Psoas muscle (tissue), 8 donors: ENCODE measurements around the gene CASZ1. TPM values are rescaled to one million over a fixed set of nuclear protein-coding genes. Genes with fewer than 3 reads are reported as not detected.

Experiments
- ATAC-seq, 4 donors: fragments of 200-7000 bp; cut with Tn5 transposase; one replicate each; pipeline ENCODE4 v1.9.1; 2020; ENCODE audit warnings: moderate library complexity in 3 of 4, mild to moderate bottlenecking in 2 of 4
- DNase-seq, 2 donors: peaks; one replicate each; pipeline ENCODE4 v3.0.0-alpha.2; 2020
- H3K27ac ChIP-seq: fragments of 200-600 bp; one replicate; pipeline ENCODE4 v1.8.0; 2022
- H3K27me3 ChIP-seq, 3 donors: fragments of 200-600 bp in 1 of 3; one replicate each; pipeline versions ENCODE4 v1.6.1 to v1.8.0; 2013 to 2022; ENCODE audit warnings: low read length in 2 of 3, mild to moderate bottlenecking in 2 of 3, moderate library complexity in 1 of 3; ENCODE audit not compliant: insufficient read depth in 3 of 3
- H3K36me3 ChIP-seq, 2 donors: fragments of 200-600 bp in 1 of 2; one replicate each; pipeline versions ENCODE4 v1.6.1 to v1.8.0; 2013 to 2022; ENCODE audit warnings: low read depth in 1 of 2, mild to moderate bottlenecking in 1 of 2, moderate library complexity in 1 of 2; ENCODE audit not compliant: insufficient read depth in 1 of 2
- H3K4me1 ChIP-seq: fragments of 200-600 bp; one replicate; pipeline ENCODE4 v1.8.0; 2022
- H3K4me3 ChIP-seq: fragments of 200-600 bp; one replicate; pipeline ENCODE4 v1.8.0; 2022; ENCODE audit warnings: mild to moderate bottlenecking
- H3K9me3 ChIP-seq: fragments of 200-600 bp; one replicate; pipeline ENCODE4 v1.8.0; 2022
- WGBS, 3 donors: extraction: QIAGEN DNeasy Blood & Tissue Kit; methylation state at CpG; one replicate each; pipeline versions ENCODE4 v1.1.6 to v1.1.7; 2013; 5-methylcytosine and 5-hydroxymethylcytosine counted together
- intact Hi-C, 2 donors: fragments of 100-400 bp; cut with DNase I; formaldehyde crosslinking; loops; one replicate each; pipeline versions ENCODE4 v1.11.0 to v1.14.2; 2022
- polyA plus RNA-seq, 3 donors: library from polyadenylated mRNA; stranded (reverse); fragments of 200-250 nt; gene quantifications; one replicate each; pipeline ENCODE4 v1.2.3, GENCODE V29; 2013
- total RNA-seq, 4 donors: library from RNA; stranded (reverse); fragmentation: NEBNext Ultra II Directional in 2 of 4; extraction: Animal tissue kit (Norgen Biotek cat#: 25700) in 2 of 4; gene quantifications; one replicate each; pipeline versions ENCODE4 v1.2.1 to v1.2.4, GENCODE V29; 2021 to 2023
- TF ChIP-seq, protein P1 (sequence below): fragments of 200-600 bp; IDR thresholded peaks from one replicate; pipeline ENCODE4 v1.8.0; 2022; ENCODE audit warnings: antibody characterized with exemption
- donor health status: healthy with polysubstance abuse.
- donor health status: DM: no; HTN: no; CAD: no; lungs with moderate emphysema.
- donor health status: Bipolar disorder and iron deficiency.
- donor health status: healthy.
- donor health status: DM: yes; HTN: yes; CAD: no.
- donor health status: DM: no; HTN: no; CAD: no.
- donor health status: DM: no; HTN: no; CAD: no.
- donor health status: DM: yes; HTN: yes; CAD: no.

Gene CASZ1
- total and polyA plus RNA-seq, 7 donors, result 2.6 to 83.3 (median 53.1) TPM

DNA sequence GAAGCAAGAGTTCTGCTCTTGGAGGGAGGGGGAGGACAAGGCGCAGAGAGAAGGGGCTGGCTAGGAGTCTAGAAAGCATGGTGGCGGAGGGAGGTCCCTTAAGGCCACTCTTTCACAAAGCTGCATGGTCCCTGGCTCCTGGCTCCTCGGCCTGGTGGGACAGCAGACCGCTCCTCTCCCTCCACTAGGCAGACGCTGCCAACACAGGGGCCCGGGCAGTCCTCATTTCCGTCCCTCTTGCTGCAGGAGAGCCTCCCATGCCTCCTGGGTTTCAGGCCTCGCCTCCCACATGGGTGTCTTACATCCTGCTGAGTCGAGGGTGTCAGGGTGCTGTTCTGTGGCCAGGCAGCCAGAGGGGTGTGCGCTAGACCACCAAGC is 108.0 kb downstream of the CASZ1 start:
- no peaks in the 10 kb centered on the region for H3K9me3 ChIP-seq
- no peaks in the 10 kb centered on the region for H3K27me3 ChIP-seq
- H3K4me1 ChIP-seq, result peaks cover 99% of the 10 kb centered on the region
- 78 to 86% (median 80%) methylated on average over 10 of the region's 10 CpGs for WGBS, 3 donors
- H3K27ac ChIP-seq, result no peak overlapping the region
- intact Hi-C loops, result loop anchor here (10.0 kb wide), 1 partner anchor 176 kb away; no protein-coding TSS in a partner anchor
- ATAC-seq (no peak), DNase-seq (no peak)
- TF ChIP-seq, protein P1, sequence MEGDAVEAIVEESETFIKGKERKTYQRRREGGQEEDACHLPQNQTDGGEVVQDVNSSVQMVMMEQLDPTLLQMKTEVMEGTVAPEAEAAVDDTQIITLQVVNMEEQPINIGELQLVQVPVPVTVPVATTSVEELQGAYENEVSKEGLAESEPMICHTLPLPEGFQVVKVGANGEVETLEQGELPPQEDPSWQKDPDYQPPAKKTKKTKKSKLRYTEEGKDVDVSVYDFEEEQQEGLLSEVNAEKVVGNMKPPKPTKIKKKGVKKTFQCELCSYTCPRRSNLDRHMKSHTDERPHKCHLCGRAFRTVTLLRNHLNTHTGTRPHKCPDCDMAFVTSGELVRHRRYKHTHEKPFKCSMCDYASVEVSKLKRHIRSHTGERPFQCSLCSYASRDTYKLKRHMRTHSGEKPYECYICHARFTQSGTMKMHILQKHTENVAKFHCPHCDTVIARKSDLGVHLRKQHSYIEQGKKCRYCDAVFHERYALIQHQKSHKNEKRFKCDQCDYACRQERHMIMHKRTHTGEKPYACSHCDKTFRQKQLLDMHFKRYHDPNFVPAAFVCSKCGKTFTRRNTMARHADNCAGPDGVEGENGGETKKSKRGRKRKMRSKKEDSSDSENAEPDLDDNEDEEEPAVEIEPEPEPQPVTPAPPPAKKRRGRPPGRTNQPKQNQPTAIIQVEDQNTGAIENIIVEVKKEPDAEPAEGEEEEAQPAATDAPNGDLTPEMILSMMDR, result no peak
- no peaks in the 10 kb centered on the region for H3K36me3 ChIP-seq
- H3K4me3 ChIP-seq, result no peak overlapping the region

DNA sequence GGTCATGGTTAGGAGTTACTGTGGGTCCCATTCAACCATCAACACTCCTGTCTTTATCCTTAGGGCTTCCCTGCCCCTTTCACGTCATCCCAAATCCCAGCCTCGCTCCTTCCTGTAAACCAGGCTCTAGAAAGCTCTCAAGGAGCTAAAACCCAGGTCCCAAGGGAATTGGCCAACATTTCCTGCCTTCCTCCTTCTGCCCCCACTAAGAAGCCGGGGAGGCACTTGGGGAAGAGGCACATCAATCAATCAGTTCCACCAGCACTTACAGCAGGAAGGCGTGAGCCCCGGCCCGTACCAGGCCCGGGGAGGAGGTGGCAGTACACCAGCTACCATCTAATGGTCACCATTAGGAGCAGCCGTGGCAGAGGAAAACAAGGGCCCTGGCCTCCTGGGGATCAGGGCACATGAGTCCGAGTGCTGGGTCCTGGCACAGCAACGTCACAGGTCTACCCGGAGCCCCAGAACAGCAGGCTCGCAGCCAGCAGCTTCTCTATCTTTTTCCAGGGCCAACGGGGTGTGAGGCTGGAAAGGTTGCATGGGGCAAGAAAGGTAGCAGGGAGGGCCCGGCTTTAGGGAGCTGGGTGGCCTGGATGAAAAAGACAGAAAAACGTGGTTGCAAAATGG is 108.6 kb downstream of the CASZ1 start:
- H3K27me3 ChIP-seq, result no peaks in the 10 kb centered on the region
- intact Hi-C loops, result loop anchor here (2.0 to 10.0 kb wide), 2 partner anchors 107 to 177 kb away; no protein-coding TSS in a partner anchor
- H3K4me1 ChIP-seq, result peaks cover 99% of the 10 kb centered on the region
- ATAC-seq, result no peak
- WGBS, 3 donors, result 48 to 65% (median 51%) methylated on average over 15 of the region's 15 CpGs
- H3K36me3 ChIP-seq, result no peaks in the 10 kb centered on the region
- H3K9me3 ChIP-seq, result no peaks in the 10 kb centered on the region
- H3K27ac ChIP-seq, result peak overlapping the region; percentile 76
- no peak for DNase-seq
- H3K4me3 ChIP-seq, result no peak overlapping the region
- TF ChIP-seq, protein P1, result no peak

DNA sequence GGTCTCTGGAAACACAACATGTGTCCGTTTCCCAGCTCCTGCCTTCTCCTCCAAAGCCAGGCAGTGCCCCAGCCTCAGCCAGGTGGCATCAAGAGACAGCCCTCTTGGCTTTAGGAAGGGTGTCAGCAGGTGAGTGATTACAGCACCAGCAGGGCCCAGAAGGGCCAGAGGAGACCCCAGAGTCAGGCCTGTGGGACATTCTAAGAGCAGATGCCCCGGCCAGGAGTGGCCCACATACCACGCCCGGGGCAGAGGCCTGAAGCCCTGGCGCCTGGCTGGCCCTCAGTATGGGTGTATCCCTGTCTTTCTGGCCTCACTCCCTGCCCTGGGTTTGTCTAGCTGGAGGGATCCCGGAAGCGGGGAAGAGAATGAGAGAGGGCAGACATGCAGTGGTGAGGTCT is 109.2 kb downstream of the CASZ1 start:
- WGBS, 3 donors, result 22 to 60% (median 29%) methylated on average over 7 of the region's 7 CpGs

DNA sequence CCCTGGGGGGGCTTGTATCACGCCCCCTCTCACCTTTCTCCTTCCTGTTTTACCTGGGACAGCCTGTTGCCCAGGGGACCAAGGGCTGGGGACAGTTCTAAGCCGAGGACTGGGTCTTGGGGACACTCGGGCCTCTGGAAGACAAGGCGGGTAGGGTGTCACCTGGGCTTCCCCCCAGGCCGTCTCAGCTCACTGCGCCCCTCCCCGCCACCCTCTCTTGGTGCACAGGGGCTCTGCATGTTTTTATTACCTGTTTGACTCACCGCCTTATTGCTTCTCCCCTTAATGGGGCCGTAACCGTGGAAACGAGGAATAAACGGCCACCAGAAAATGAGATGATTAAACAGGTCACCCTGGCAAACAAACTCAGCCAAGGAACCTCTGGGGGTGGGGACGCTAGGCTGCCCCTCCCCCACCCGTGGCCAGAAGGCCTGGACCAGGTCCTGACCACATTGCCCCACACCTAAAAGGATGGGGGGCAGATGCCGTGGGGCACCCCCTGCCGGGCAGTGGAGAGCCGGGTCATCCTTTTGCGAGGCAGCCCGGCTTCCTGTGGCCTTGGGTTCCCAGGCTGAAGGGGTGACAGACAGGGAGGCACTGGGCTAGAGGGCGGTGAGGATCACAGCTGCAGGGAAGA is 109.9 kb downstream of the CASZ1 start:
- no peak overlapping the region for H3K4me3 ChIP-seq
- peak overlapping the region; percentile 76 for H3K27ac ChIP-seq
- no peaks in the 10 kb centered on the region for H3K27me3 ChIP-seq
- H3K9me3 ChIP-seq, result no peaks in the 10 kb centered on the region
- no peak for DNase-seq
- H3K36me3 ChIP-seq, result no peaks in the 10 kb centered on the region
- peaks cover 100% of the 10 kb centered on the region for H3K4me1 ChIP-seq
- ATAC-seq, result peak in 1 of 4 donors; percentile 1
- WGBS, 3 donors, result 59 to 66% (median 60%) methylated on average over 20 of the region's 20 CpGs
- intact Hi-C loops, result loop anchor here (2.0 to 10.0 kb wide), 2 partner anchors 108 to 178 kb away; no protein-coding TSS in a partner anchor
- TF ChIP-seq, protein P1, result no peak

More for the DNA sequence above, 109.2 kb downstream of the CASZ1 start:
- Histone ChIP-seq H3K4me3 (no peak overlapping the region), H3K36me3 (no peaks in the 10 kb centered on the region), H3K27me3 (no peaks in the 10 kb centered on the region), H3K27ac (peak overlapping the region; percentile 76), H3K4me1 (peaks cover 99% of the 10 kb centered on the region), H3K9me3 (no peaks in the 10 kb centered on the region)
- ATAC-seq, result peak; percentile 38 to 49 (median 40)
- DNase-seq, result no peak
- intact Hi-C loops, result loop anchor here (2.0 to 10.0 kb wide), 2 partner anchors 108 to 178 kb away; no protein-coding TSS in a partner anchor
- TF ChIP-seq, protein P1, result no peak
